GM20000 (cell line): ENCODE results near the gene SLC25A29.

ENCODE experiments used
- DNase-seq: peaks from one replicate; pipeline ENCODE4 v3.0.0; 2012; ENCODE audit warnings: low spot score
- TF ChIP-seq, protein P1 (sequence below): IDR thresholded peaks from 2 replicates; pipeline ENCODE4 v1.5.1; 2012; ENCODE audit warnings: mild to moderate bottlenecking, control low read depth; ENCODE audit errors: extremely low read depth, missing control alignments

Gene SLC25A29

DNA sequence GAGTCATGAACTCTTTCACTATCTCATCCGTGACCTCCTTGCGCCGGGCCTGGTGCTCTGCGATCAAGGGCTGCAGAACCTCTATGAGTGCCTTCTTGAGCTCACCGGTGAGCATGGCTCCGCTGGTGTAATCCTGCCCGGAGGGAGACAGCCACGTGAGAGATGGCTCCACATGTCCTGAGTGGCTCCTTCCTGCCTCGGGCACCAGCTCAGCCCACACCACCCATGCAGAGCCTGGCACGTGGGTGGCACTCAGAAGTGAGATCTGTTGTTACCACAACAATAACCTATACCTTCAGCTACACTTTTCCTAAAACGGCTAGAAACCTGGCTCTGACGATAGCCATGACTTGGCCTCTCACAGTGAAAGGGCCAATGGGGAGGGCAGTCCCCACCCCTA, 28.7 kb upstream of the SLC25A29 start:
- no peak for DNase-seq
- TF ChIP-seq, protein P1, sequence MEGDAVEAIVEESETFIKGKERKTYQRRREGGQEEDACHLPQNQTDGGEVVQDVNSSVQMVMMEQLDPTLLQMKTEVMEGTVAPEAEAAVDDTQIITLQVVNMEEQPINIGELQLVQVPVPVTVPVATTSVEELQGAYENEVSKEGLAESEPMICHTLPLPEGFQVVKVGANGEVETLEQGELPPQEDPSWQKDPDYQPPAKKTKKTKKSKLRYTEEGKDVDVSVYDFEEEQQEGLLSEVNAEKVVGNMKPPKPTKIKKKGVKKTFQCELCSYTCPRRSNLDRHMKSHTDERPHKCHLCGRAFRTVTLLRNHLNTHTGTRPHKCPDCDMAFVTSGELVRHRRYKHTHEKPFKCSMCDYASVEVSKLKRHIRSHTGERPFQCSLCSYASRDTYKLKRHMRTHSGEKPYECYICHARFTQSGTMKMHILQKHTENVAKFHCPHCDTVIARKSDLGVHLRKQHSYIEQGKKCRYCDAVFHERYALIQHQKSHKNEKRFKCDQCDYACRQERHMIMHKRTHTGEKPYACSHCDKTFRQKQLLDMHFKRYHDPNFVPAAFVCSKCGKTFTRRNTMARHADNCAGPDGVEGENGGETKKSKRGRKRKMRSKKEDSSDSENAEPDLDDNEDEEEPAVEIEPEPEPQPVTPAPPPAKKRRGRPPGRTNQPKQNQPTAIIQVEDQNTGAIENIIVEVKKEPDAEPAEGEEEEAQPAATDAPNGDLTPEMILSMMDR, result no peak

DNA sequence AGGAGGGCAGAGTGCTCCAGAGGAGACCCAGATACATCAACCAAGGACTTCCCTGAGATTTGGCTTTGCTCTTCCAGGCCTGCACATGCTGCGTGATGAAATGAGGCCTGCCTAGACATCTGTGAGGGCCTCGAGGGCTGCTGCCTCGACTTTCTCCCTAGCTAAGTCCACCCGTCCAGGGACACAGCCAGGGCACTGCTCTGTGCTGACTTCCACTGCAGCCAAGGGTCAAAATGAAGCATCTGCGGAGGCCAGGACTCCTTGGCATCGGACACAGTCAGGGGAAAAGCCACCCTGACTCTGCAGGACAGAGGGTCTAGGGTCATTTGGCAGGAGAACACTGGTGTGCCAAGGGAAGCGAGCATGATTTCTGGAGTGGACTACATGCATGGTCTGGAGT, 27.6 kb upstream of the SLC25A29 start:
- TF ChIP-seq, protein P1, result no peak
- no peak for DNase-seq

DNA sequence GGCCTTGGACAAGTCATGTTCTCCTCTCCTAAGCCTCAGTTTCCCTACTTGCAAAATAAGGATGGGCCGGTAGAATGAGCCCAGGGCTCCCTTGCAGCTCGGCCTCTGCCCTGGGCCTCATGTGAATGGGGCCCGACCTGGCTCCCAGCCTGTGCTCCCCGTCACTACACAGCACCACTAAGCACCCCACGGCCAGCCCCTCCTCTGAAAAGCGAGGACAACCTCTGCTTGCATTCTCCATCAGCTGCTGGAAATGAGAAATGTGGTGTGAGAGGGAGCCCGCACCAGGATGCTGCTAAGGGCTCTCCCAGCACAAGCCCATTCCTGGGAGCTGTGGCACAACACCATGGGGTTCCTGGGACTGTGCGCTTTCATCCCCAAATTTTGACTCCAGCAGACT, 27.1 kb upstream of the SLC25A29 start:
- TF ChIP-seq, protein P1, result no peak
- DNase-seq, result no peak

- TF ChIP-seq, protein P1, result no peak
- no peak for DNase-seq
Observed at GRCh38 chr14:100332797-100333196, 26.6 kb upstream of the SLC25A29 start.

DNA sequence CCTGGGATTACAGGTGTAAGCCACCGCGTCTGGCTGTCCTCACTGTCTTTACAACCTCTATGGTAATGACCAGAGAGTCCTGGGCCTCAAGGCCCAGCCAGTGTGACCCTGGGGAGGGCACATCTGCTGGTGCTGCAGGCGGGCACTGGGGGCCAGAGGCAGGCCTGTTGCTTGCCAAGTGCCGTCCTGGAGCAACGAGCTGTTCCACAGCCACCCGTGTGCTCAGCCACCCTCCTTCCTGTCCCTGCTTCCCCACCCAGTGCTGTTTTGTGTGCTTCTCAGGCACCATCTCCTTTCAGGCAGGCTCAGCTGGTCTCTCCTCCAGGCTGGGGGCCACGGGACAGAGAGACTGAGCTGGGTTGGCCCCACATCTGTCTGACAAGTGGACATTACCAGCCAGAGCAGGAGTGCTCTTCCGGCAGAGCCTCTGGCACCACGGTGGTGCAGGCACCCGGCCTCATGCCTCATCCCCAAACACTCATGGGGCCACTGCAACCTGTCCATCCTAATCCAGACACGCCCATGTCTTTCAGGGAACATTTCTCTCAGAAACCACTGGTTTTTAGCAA, 25.9 kb upstream of the SLC25A29 start:
- TF ChIP-seq, protein P1, result no peak
- no peak for DNase-seq

- TF ChIP-seq, protein P1, result no peak
- DNase-seq, result no peak
Observed at GRCh38 chr14:100330388-100330931, 24.2 kb upstream of the SLC25A29 start.

DNA sequence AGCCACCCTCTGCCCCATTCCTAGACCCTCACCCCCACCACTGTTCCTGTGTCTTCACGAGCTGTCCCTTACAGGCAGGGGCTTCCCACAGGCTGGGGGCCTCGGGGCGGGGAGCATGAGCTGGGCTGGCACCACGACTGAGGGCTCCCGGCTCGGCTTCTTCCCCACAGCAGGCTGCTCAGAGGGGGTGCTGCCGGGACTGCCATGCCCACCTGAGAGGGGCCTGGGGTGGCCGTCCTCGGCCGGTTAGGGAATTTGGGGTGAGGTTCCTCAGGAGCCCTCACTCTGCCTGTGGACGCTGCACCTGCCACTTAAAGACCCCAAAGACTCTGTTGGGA, 23.7 kb upstream of the SLC25A29 start:
- TF ChIP-seq, protein P1, result no peak
- no peak for DNase-seq
